H1 (cell line): ENCODE measurements around the gene TCF7L2. TPM values are rescaled to one million over a fixed set of nuclear protein-coding genes. Genes with fewer than 3 reads are reported as not detected.

Experiments
- CBX8 ChIP-seq: fragments of 300-800, 300-1000 bp; sonication (generic); IDR thresholded peaks from 2 replicates; pipeline ENCODE4 v1.7.1; 2016; ENCODE audit warnings: low read depth, low read length, borderline replicate concordance
- CHD1 ChIP-seq: IDR thresholded peaks from 2 replicates; pipeline ENCODE4 v1.6.1; 2012; ENCODE audit warnings: low read depth, low read length, improper control_type of control experiment
- CHD7 ChIP-seq: fragments of 300-600 bp; sonication (generic); IDR thresholded peaks from 2 replicates; pipeline ENCODE4 v1.7.1; 2012; ENCODE audit warnings: low read length, moderate library complexity, mild to moderate bottlenecking, inconsistent platforms; ENCODE audit not compliant: insufficient replicate concordance
- FOSL1 ChIP-seq: IDR thresholded peaks from 2 replicates; pipeline ENCODE4 v1.6.1; 2011; ENCODE audit warnings: mild to moderate bottlenecking, low read depth, low read length, moderate library complexity; ENCODE audit not compliant: insufficient read depth
- GTF2F1 ChIP-seq: IDR thresholded peaks from 2 replicates; pipeline ENCODE4 v1.6.1; 2012; ENCODE audit warnings: low read depth, low read length, improper control_type of control experiment, borderline replicate concordance
- HDAC2 ChIP-seq, 2 experiments: fragments of 300-600 bp in 1 of 2; sonication (generic) in 1 of 2; IDR thresholded peaks; 2 replicates each; pipeline ENCODE4 v1.6.1; 2011 to 2012; ENCODE audit warnings: low read depth in 2 of 2, low read length in 2 of 2, mild to moderate bottlenecking in 2 of 2, moderate library complexity in 2 of 2, borderline replicate concordance in 1 of 2, inconsistent platforms in 1 of 2
- KDM5A ChIP-seq: fragments of 200-600 bp; IDR thresholded peaks from 2 replicates; pipeline ENCODE4 v1.7.1; 2012; ENCODE audit warnings: mild to moderate bottlenecking, low read length, inconsistent platforms, mixed read lengths
- NRF1 ChIP-seq: IDR thresholded peaks from 2 replicates; pipeline ENCODE4 v1.6.1; 2011; ENCODE audit warnings: mild to moderate bottlenecking, low read depth, low read length, improper control_type of control experiment
- POU5F1 ChIP-seq: IDR thresholded peaks from 2 replicates; pipeline ENCODE4 v1.6.1; 2011; ENCODE audit warnings: low read depth, mild to moderate bottlenecking, low read length, moderate library complexity
- SP1 ChIP-seq: IDR thresholded peaks from 2 replicates; pipeline ENCODE4 v1.6.1; 2011; ENCODE audit warnings: low read depth, low read length
- TAF7 ChIP-seq: optimal IDR thresholded peaks from 2 replicates; pipeline ENCODE3; 2011; ENCODE audit warnings: low read depth, mild to moderate bottlenecking, inconsistent platforms, low read length, moderate library complexity, borderline replicate concordance
- TCF12 ChIP-seq: IDR thresholded peaks from 2 replicates; pipeline ENCODE4 v1.6.1; 2011; ENCODE audit warnings: low read depth, mild to moderate bottlenecking, low read length
- polyA plus RNA-seq, 7 experiments: library from polyadenylated mRNA; depleted of rRNA in 3 of 7; stranded (reverse) in 5 of 7; unstranded in 2 of 7; fragments of >200 nt in 5 of 7; fragments of 200-250 nt in 2 of 7; gene quantifications; 1 replicate in 5 of 7; 2 replicates in 1 of 7; 4 replicates in 1 of 7; pipeline versions ENCODE4 v1.2.1 to v1.2.3, GENCODE V29; 2011 to 2013; ENCODE audit warnings: missing spikeins in 2 of 7, mixed read lengths in 2 of 7
- total RNA-seq: library from RNA; stranded (reverse); fragmentation: NEBNext Ultra II Directional; extraction: Animal tissue kit (Norgen Biotek cat#: 25700); gene quantifications from 2 replicates; pipeline ENCODE4 v1.2.1, GENCODE V29; 2021

TCF7L2 gene
- total and polyA plus RNA-seq, 2 of the 8 experiments (the other 6 are each of a cell fraction or from before 2014, with no cell fraction given): 33.9 to 67.3 TPM

- TF ChIP-seq CHD7 (no peak), TAF7 (no peak), NRF1 (no peak), CHD1 (no peak), CBX8 (no peak), HDAC2 (IDR thresholded peaks at IDR 0.05; ENCODE audit: borderline replicate concordance in 1 of 2, low read depth in 2 of 2, low read length in 2 of 2) (no peak), GTF2F1 (no peak), FOSL1 (no peak), KDM5A (no peak), POU5F1 (no peak), SP1 (no peak), TCF12 (no peak)
Observed at GRCh38 chr10:112962343-112962742, 12.3 kb downstream of the TCF7L2 start (continued).
